ENCODE data around the gene SPTLC1.
"Not testable (repeated sequence)": the region's sequence is repeated elsewhere in the genome, so short reads cannot be mapped to it uniquely, and the experiment has no call there.

SPTLC1 gene

GRCh38 chr9:92115071-92115858 lies at the start of gene SPTLC1:
TSS of gene SPTLC1 (minus strand) at chr9:92115413. CDS start at chr9:92115370, 43 bp downstream.
- in situ Hi-C loops (cut with MboI; ENCODE audit: low sequenced_read_pairs), result no loop called here

- in situ Hi-C loops (cut with MboI; ENCODE audit: low sequenced_read_pairs), result no loop called here
These were observed 49.8 kb upstream of the SPTLC1 start for GRCh38 chr9:92164975-92165374.

- in situ Hi-C loops (cut with MboI; ENCODE audit: low sequenced_read_pairs), result no loop called here
These were observed 49.3 kb upstream of the SPTLC1 start for GRCh38 chr9:92164490-92164889.

- in situ Hi-C loops (cut with MboI; ENCODE audit: low sequenced_read_pairs), result no loop called here
These were observed 48.1 kb upstream of the SPTLC1 start for GRCh38 chr9:92163276-92163675.

GRCh38 chr9:92160786-92161185 lies 45.6 kb upstream of the SPTLC1 start:
- in situ Hi-C loops (cut with MboI; ENCODE audit: low sequenced_read_pairs), result no loop called here

GRCh38 chr9:92159058-92159457 lies 43.8 kb upstream of the SPTLC1 start:
- in situ Hi-C loops (cut with MboI; ENCODE audit: low sequenced_read_pairs), result no loop called here

GRCh38 chr9:92158097-92158601 lies 42.9 kb upstream of the SPTLC1 start:
- in situ Hi-C loops (cut with MboI; ENCODE audit: low sequenced_read_pairs), result no loop called here

GRCh38 chr9:92155736-92156135 lies 40.5 kb upstream of the SPTLC1 start:
- in situ Hi-C loops (cut with MboI; ENCODE audit: low sequenced_read_pairs), result not testable (repeated sequence)

GRCh38 chr9:92155221-92155620 lies 40.0 kb upstream of the SPTLC1 start:
- in situ Hi-C loops (cut with MboI; ENCODE audit: low sequenced_read_pairs), result no loop called here

GRCh38 chr9:92153466-92154415 lies 38.5 kb upstream of the SPTLC1 start:
- in situ Hi-C loops (cut with MboI; ENCODE audit: low sequenced_read_pairs), result not testable (repeated sequence)

GRCh38 chr9:92151691-92152393 lies 36.6 kb upstream of the SPTLC1 start:
- in situ Hi-C loops (cut with MboI; ENCODE audit: low sequenced_read_pairs), result no loop called here

- in situ Hi-C loops (cut with MboI; ENCODE audit: low sequenced_read_pairs), result not testable (repeated sequence)
These were observed 35.6 kb upstream of the SPTLC1 start for GRCh38 chr9:92150501-92151470.

GRCh38 chr9:92147852-92148180 lies 32.6 kb upstream of the SPTLC1 start:
- in situ Hi-C loops (cut with MboI; ENCODE audit: low sequenced_read_pairs), result loop anchor here (10.0 kb wide), 1 partner anchor 487 kb away; no protein-coding TSS in a partner anchor

- in situ Hi-C loops (cut with MboI; ENCODE audit: low sequenced_read_pairs), result loop anchor here (10.0 kb wide), 1 partner anchor 488 kb away; no protein-coding TSS in a partner anchor
These were observed 32.0 kb upstream of the SPTLC1 start for GRCh38 chr9:92147030-92147851.

- in situ Hi-C loops (cut with MboI; ENCODE audit: low sequenced_read_pairs), result loop anchor here (10.0 kb wide), 1 partner anchor 488 kb away; no protein-coding TSS in a partner anchor
These were observed 31.4 kb upstream of the SPTLC1 start for GRCh38 chr9:92146610-92147009.

GRCh38 chr9:92145784-92146183 lies 30.6 kb upstream of the SPTLC1 start:
- in situ Hi-C loops (cut with MboI; ENCODE audit: low sequenced_read_pairs), result loop anchor here (10.0 kb wide), 1 partner anchor 489 kb away; no protein-coding TSS in a partner anchor

GRCh38 chr9:92142329-92142728 lies 27.1 kb upstream of the SPTLC1 start:
- in situ Hi-C loops (cut with MboI; ENCODE audit: low sequenced_read_pairs), result loop anchor here (10.0 kb wide), 1 partner anchor 492 kb away; no protein-coding TSS in a partner anchor

All from HL-60/S4 (cell line).